H1 (cell line): ENCODE data around the gene USB1.

Source experiments
- JUND ChIP-seq: IDR thresholded peaks from 2 replicates; pipeline ENCODE4 v1.6.1; 2011; ENCODE audit warnings: mild to moderate bottlenecking, improper control_type of control experiment, low read length
- KDM5A ChIP-seq: fragments of 200-600 bp; IDR thresholded peaks from 2 replicates; pipeline ENCODE4 v1.7.1; 2012; ENCODE audit warnings: mild to moderate bottlenecking, low read length, inconsistent platforms, mixed read lengths
- POLR2A ChIP-seq, 2 experiments: IDR thresholded peaks; 1 replicate in 1 of 2; 2 replicates in 1 of 2; pipeline ENCODE4 v1.6.1; 2011; ENCODE audit warnings: low read depth in 2 of 2, low read length in 2 of 2, mild to moderate bottlenecking in 2 of 2; ENCODE audit errors: control extremely low read depth in 1 of 2
- SIRT6 ChIP-seq: IDR thresholded peaks from one replicate; pipeline ENCODE4 v1.7.1; 2012; ENCODE audit warnings: low read length, inconsistent platforms
- SP1 ChIP-seq: IDR thresholded peaks from 2 replicates; pipeline ENCODE4 v1.6.1; 2011; ENCODE audit warnings: low read depth, low read length
- TBP ChIP-seq: IDR thresholded peaks from 2 replicates; pipeline ENCODE4 v1.6.1; 2011; ENCODE audit warnings: low read depth, low read length, improper control_type of control experiment
- ZNF274 ChIP-seq: IDR thresholded peaks from 2 replicates; pipeline ENCODE4 v1.7.0; 2012; ENCODE audit warnings: low read length, borderline replicate concordance; ENCODE audit errors: extremely low read depth
- TF ChIP-seq, protein P1 (sequence below), 3 experiments: IDR thresholded peaks; 1 replicate in 2 of 3; 2 replicates in 1 of 3; pipeline versions ENCODE4 v1.5.1 to v1.6.1; 2011; ENCODE audit warnings: low read length in 3 of 3, mild to moderate bottlenecking in 3 of 3, inconsistent platforms in 2 of 3, low read depth in 1 of 3, moderate library complexity in 1 of 3; ENCODE audit not compliant: insufficient read depth in 1 of 3; ENCODE audit errors: control extremely low read depth in 1 of 3
- TF ChIP-seq, protein P2 (sequence below): IDR thresholded peaks from 2 replicates; pipeline ENCODE4 v1.6.1; 2011; ENCODE audit warnings: low read depth, mild to moderate bottlenecking, low read length; ENCODE audit not compliant: insufficient read depth

DNA sequence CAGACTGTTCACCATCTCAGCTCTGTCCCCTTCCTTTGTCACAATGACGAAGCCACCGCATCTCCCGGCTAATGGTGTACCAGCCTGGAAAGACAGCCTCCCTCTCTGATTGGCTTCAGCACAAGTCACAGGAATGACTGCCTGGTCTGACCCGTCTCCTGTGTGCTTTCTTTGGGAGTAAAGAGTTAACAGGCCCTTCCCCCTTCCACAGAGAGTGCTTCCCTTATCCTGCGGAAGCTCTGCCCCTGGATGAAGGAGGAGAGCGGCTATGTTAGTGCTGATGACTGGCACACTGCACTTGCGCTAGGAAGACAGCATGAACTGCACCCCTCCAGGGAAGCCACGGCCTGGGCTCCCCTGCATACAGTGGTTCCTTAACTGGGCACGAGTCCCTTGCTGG is 11.3 kb downstream of the USB1 start:
- TF ChIP-seq JUND, result no peak
- no peak for TF ChIP-seq SP1
- TF ChIP-seq ZNF274, result no peak
- TF ChIP-seq, protein P1, sequence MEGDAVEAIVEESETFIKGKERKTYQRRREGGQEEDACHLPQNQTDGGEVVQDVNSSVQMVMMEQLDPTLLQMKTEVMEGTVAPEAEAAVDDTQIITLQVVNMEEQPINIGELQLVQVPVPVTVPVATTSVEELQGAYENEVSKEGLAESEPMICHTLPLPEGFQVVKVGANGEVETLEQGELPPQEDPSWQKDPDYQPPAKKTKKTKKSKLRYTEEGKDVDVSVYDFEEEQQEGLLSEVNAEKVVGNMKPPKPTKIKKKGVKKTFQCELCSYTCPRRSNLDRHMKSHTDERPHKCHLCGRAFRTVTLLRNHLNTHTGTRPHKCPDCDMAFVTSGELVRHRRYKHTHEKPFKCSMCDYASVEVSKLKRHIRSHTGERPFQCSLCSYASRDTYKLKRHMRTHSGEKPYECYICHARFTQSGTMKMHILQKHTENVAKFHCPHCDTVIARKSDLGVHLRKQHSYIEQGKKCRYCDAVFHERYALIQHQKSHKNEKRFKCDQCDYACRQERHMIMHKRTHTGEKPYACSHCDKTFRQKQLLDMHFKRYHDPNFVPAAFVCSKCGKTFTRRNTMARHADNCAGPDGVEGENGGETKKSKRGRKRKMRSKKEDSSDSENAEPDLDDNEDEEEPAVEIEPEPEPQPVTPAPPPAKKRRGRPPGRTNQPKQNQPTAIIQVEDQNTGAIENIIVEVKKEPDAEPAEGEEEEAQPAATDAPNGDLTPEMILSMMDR (IDR thresholded peaks at IDR 0.05; ENCODE audit: control extremely low read depth in 1 of 3, insufficient read depth in 1 of 3, low read depth in 1 of 3, low read length in 3 of 3), result no peak
- no peak for TF ChIP-seq POLR2A (IDR thresholded peaks at IDR 0.05; ENCODE audit: control extremely low read depth in 1 of 2, low read depth in 2 of 2, low read length in 2 of 2)
- TF ChIP-seq TBP, result no peak
- no peak for TF ChIP-seq KDM5A
- TF ChIP-seq, protein P2, sequence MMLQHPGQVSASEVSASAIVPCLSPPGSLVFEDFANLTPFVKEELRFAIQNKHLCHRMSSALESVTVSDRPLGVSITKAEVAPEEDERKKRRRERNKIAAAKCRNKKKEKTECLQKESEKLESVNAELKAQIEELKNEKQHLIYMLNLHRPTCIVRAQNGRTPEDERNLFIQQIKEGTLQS, result no peak
- no peak for TF ChIP-seq SIRT6
